EL (cell line): Measurements from ENCODE around the gene NCOA5.
A peak's percentile ranks its signal among the peaks of the same experiment; 100 is the strongest.

Experiments
- DNase-seq: peaks from one replicate; pipeline ENCODE4 v3.0.0-alpha.2; 2016

NCOA5 gene

DNA sequence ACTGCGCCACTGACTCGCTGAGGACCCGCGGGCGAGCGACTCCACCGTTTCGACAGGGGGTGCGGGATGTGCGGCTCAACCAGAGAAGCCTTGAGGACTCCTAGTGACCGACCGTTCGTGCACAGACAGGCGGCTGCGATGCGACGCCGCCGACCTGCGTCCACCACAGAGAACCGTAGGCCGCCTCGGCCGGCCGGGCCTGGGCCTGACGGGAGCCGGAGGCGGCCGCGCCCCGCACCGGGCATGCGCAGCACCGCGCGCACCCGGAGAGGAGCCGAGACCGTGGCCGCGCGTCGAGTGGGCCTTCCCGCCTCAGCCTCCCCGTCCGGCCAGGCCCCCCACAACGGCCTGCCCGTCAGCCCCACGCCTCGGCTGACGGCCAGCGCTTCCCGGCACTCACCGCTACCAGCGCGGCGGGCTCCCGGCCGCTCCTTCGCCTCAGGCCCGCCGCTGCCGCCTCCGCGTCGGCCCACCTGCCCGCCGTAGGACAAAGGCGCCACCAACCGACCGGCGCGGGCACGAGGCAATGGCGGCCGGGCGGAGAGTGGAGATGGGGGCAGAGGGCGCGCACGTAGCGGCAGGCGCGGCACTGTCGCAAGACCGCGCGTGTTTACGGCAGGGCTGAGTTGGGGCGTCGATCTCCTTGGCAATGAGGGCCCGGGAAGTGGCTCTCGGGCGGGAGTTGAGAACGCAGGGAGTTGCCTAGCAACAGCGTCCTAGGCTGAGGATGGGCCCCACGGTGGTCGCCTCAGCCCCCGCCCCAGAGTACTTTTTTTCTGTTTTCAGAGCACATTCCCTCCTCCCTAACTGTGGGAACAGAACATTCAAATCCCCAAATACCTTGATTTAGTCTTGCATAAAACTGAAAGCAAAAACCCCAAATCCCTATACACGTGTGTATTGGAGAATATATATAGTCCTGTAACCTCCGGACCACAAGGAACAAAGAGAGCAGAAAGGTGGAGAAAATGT, at the start of gene NCOA5:
NCOA5 (minus strand) TSS at position 546 of the 972 bp plus-strand sequence. CDS start 10,538 bp downstream, outside the sequence.
- DNase-seq, result peak; percentile 96

DNA sequence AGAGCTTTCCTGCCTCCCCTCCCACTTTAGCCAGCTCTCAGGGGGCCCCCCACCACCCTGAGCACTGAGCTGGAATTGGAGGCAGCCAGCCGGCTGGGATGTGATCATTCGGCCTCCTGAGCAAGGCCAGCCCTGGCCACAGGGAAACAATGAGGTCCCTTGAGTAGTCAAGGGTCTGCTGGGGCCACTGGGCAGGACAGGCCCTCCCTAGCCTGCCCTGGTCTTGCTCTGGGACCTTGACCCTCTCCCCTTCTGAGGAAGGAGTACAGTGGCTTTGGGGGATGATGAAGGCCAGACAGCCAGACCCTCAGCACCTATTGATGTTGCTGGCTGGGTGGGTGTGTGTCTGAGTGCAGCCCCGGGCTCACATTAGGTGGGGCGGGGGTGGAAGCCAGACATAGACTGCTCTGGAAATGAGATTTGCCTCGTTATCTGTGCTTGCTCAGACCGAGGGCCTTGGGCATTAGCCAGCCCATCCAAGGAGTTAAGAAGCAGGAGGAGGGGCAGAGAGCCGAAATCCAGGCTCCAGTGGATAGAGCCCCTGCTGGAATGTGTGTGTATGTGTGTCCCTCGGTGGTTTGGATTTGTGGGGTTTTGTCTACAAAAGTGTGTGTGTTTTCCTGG, 49.6 kb upstream of the NCOA5 start:
- DNase-seq, result no peak

DNA sequence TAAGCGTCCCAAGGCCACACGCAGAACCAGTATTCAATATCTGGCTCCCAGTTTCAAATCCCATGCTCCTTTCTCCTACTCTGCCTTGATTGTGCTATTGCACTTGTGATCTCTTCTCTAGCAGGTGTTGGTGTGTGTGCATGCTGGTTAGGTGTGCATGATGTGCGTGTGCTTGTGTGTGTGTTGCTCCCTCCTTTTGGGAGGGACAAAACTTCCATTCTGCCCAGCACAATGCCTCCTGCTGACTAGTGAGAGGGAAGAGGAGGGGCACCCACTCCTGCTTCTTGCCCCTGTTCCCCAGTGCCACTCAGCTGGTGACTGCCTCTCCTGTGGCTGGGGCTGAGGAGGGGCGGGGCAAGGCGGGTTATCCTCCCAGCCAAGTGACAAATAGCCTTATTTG, 48.1 kb upstream of the NCOA5 start:
- no peak for DNase-seq

DNA sequence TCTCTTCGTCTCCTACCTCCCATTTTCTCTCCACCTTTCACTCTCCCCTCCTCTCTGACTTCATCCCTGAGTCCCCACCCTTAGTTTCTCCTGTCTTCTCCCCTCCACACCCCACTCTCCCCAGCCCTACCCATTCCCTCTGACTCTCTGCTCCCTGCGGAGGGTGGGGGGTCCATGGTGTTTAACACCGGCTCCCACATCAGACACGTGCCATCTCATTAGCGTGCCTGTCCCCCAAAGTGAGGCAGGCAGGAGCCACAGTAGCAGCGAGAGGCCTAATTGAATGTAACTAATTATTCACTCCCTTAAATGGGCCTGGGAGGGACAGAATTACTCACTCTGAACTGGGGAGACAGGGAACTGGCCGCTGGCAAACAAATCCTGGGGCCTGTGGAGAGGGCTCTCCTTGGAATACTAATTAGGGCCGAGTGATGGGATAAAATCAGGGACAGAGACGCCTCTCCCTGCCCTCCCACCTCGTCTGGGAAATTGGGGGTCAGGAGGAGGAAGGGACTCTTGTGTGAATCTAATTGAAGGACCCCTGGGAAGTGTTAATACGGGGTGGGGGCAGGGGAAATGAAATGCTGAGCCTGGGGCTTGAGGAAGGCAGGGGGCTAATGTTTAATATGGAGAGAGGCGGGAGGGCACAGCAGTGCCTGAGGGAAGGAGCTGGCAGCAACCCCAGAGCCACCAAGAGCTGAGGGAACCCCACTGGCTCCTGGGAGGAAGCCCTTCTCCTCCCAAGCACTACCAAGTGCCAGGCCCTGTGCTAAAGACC, 46.3 kb upstream of the NCOA5 start:
- no peak for DNase-seq

DNA sequence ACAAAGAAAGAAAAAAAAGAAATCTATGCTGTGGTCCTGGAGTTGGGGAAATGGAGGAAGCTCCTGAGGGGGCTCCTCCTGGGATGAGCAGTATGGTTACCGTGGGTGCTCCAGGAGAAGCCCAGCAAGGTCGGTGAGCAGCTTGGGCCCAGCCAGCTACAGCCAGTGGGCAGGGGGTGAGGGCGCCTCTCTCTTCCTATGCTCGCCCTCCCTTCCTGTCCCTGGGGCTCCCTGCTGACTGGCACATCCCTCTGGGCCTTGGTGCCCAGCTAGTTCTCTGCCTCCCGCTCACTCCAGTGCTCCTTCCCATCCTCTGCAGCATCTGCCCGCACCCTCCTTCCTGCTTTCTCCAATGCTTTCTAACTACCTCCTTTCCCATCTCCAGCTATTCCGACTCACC, 45.0 kb upstream of the NCOA5 start:
- no peak for DNase-seq

DNA sequence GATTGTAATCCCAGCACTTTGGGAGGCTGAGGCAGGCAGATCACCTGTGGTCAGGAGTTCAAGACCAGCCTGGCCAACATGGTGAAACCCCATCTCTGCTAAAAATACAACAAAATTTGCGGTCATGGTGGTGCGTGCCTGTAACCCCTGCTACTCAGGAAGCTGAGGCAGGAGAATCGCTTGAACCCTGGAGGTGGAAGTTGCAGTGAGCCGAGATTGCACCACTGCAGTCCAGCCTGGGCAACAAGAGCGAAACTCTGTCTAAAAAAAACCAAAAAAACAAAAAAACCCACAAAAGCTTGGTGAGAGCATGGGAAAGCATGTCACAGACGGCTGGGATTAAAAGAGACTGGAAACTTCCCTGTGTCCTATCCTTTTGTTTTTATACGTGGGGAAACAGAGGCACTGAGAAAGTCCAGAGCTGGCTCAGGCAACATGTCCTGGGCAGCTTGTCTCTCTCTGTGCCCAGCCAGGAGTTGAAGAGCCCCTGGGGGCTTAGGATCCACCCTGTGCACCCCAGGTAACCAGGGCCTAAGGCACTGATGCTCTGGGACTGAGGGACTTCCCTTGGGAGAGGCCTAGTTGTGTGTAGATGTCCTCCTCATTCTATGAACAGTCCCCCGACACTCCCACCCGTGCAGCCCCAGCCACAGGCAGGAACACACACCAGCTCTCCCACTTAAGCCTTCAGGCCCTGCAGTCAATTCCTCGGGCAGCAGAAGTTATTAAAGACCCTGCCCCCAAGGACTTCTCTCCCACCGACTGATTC, 44.3 kb upstream of the NCOA5 start:
- DNase-seq, result no peak

DNA sequence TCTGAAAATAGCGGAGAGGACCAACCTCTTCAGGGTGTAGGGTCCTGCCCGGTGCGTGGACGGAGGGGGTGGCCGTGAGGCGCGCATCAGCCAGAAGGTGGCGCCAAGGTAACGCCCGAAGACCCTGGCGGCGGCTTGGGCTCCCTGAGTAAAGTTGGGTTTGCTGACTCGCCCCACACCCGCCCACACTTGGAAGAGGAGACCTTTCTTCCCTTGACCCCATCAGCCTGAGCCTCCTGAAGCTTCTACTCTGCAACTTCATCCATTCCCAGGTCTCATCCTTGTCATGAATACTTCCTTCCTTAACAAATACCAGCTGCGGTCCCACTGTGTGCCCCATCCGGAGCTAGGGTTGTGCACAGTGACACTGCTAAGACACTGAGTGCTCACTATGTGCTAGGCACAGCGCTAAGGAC, 43.0 kb upstream of the NCOA5 start:
- peak; percentile 58 for DNase-seq

DNA sequence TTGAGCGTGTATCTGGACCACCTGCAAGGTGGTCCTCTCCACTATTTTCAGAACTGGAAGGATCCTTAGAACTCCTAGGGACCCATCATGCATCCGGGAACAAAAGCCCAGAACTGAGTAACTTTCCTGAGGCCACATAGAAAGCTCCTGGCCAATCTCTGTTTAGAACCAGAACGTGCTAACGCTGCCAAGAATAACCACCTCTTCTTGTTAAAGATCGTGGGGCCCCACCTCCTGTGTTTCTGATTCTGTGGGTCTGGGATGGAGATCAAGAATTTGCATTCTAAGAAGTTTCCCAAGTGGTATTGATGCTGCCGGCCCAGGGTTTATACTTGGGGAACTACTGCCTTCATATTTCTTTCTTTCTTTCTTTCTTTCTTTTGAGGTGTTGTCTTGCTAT, 41.6 kb upstream of the NCOA5 start:
- no peak for DNase-seq

DNA sequence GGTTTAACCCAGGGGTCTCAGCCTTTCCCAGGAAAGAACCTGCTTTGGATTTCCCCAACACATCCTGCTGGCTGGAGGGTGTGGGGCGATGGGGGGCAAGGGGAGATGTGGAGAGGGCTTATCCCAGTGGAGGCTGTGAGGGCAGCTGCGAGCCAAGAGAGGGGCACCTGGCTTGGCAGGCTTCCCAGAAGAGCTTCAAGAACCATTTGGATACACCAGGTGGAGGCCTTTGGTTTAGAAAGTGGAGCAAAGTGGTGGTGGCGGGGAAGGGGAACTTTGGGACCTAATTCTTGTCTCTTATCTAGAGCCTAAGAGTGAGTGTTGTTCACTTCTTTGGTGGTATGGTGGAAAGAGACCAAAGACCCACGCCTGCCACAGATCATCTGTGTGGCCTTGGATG, 40.8 kb upstream of the NCOA5 start:
- no peak for DNase-seq

DNA sequence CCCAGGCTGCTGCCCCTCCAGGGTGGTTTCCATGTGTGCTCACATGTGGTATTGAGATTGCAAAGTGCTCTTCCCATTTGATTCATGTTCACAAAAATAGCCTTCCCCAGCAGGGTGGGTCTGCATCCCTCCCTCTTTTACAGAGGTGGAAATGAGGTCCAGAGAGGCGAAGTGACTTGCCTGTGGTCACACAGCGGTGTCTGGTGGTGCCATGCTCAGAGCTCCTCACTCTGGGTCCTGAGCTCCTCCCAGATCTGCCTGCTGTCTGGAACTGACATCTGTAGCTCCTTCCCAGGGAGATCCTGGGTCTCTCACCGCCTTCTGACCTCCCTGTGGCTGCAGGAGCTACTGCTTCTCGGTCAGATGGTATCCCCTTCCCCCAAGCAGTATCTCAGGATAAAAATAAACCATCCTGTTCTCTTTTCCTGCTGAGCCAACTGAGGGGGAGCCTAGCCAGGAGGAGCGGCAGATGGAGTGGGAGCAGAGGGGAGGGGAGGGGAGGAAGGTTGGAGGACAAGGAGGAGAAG, 40.3 kb upstream of the NCOA5 start:
- no peak for DNase-seq

DNA sequence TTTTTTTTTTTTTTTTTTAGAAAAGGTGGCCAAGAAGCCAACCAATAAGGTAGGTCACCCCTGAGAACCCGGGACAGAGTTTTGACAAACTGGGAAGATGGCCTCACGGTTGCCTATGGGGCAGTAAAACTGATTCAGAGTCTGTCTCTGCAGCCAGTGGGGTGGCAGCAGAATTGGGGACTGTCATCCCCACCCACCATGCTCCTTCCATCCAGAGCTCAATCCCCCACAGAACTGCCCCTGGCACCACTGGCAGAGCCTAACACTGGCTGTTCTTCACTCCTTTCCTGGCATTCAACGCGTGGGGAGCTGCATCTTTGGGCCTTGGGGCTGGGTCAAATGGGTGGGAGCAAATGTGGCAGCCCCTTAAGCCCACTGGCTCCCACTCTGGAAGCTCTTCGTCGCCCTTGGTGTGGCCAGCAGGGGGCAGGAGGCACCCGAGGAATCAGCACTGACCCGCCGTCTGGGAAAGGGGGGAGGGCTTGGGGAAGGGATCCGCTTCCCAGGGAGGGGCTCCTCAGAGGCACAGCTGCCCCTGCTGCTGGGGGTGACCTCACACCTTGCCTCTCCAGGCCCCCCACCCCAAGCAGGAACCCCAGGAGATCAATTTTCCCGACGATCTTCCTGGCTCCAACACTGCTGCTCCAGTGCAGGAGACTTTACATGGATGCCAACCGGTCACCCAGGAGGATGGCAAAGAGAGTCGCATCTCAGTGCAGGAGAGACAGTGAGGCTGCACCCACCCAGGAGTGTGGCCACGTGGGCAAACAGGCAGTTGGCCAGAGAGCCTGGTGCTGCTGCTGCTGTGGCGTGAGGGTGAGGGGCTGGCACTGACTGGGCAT, 38.8 kb upstream of the NCOA5 start:
- no peak for DNase-seq

DNA sequence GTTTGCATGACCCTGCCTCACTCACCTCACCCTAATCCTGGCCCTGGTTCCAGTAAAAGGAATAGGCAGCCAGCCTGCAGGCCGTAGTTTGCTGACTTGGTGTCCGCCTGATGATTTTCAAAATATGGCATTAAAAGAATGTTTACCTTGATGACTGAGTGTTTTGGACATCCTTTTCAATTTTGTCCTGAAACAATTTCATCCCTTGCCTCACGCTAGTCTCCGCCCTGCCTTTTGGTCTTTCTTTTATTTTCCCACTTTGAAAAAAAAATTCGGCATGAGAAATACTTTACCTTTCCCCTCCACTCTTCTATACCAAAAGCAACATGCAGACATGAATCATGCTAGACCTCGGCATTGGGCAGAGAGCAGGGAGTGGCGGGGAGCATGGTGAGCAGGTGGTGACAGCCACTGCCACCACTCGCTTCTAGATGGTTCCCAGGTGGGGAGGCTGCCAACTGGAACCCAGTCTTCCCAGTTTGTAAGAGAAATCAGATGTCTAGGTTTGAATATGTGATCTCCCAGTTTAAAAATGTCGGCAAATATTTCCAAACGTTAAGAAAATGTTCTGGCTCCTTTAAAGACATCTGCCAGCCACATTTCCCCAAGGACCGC, 37.7 kb upstream of the NCOA5 start:
- no peak for DNase-seq

DNA sequence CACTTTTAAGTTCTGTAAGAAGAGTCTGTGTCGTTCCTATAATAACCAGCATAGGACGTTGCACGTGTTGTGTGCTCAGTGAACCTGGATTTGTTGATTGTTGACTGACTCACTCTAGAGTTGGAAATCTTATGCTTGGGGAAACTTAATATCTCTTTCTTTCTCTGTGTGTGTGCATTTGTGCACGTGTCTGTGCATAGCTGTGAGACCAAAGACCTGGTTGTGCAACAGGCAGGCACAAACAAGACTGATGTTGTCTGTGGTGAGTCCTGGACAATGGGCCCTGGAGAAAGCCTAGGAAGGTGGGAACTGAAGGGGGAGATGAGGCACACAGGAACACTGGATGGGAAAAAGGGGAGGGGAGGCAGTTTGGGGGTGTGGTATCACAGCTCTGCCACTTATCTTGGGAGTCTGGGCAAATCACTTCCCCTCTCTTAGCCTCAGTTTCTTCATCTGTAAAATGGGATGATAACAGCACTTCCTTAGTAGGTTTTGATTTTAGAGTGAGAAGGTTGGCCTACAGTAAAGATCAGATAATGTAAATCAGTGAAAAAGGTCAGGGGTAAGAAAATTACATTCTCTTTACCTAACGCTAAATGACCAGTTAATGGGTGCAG, 36.8 kb upstream of the NCOA5 start:
- no peak for DNase-seq

DNA sequence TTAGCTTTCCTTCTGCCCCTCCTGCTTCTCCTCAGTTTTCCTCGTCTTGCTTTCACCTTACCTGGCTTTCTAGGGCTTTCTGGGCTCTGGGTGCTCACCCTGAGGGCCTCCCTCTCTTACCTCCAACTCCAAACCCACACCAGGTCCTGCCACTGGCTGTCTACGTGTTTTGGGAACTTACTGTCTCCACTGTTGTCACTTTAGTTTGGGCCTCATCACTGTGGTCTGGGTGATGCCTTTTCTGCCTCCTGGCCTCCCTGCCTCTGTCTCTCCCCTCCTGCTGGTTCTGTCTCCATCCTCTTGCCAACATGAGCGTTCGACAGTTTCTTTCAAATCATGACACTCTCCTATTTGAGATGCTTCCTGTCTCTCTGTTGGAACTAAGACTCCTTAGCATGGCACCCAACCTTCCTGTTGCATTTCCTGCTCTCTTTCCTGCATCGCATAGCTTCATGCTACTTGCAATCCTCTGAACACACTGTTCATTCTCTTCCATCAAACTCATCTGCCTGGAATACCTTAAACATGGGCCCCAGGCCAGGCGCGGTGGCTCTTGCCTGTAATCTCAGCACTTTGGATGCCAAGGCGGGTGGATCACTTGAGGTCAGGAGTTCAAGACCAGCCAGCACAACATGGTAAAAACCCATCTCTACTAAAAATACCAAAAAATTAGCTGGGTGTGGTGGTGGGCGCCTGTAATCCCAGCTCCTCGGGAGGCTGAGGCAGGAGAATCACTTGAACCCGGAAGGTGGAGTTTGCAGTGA, 33.9 kb upstream of the NCOA5 start:
- DNase-seq, result no peak

DNA sequence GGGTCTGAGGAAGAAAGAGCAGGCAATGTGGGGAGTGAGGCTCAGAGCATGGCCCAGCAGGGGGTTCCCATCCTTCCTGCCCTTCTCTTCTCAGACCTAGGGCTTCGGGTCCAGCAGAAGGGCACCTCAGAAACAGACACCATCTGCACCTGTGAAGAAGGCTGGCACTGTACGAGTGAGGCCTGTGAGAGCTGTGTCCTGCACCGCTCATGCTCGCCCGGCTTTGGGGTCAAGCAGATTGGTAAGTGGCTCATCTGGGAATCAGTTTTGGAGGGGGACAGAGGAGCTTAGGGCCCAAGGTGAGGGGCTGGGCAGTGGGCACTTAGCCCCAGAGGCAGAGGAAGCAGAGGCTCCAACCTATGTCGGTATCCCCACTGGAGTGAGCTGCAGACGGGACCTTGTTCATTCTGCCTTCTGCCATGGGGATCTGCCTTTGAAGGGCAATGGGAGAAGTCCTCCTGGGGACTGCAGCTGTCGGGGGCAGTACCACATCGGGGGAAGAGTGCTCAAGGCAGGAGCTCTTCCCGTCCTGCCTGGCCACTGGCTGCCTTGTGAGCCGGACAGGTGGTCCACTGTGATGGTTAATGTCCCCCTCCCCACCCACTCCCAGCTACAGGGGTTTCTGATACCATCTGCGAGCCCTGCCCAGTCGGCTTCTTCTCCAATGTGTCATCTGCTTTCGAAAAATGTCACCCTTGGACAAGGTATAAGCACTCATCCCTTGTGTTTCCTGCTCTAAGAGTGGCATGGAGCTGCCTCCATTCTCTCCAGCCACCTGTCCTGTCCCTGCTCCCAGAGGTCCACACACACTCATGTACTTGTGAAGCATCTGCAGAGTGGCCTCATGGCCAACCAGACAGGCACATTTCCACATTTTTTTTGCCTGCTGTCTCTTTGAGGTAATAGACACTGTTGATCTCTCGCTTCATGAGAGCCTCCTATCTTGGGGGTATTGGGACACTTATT, 33.0 kb upstream of the NCOA5 start:
- no peak for DNase-seq

DNA sequence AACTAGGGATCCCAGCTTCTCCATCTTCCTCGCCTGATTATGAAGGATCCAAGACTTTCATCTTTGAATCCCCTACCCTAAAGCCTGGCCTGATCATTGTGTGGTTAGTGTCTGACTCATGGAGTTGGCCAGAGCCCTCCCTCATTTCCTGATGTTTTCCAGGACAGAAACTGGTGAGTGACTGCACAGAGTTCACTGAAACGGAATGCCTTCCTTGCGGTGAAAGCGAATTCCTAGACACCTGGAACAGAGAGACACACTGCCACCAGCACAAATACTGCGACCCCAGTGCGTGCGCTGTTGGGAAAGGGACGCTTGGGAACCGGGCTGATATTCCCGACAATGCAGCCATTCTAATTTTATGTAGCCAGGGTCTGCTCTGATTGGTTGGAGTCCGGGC, 32.3 kb upstream of the NCOA5 start:
- peak; percentile 61 for DNase-seq

DNA sequence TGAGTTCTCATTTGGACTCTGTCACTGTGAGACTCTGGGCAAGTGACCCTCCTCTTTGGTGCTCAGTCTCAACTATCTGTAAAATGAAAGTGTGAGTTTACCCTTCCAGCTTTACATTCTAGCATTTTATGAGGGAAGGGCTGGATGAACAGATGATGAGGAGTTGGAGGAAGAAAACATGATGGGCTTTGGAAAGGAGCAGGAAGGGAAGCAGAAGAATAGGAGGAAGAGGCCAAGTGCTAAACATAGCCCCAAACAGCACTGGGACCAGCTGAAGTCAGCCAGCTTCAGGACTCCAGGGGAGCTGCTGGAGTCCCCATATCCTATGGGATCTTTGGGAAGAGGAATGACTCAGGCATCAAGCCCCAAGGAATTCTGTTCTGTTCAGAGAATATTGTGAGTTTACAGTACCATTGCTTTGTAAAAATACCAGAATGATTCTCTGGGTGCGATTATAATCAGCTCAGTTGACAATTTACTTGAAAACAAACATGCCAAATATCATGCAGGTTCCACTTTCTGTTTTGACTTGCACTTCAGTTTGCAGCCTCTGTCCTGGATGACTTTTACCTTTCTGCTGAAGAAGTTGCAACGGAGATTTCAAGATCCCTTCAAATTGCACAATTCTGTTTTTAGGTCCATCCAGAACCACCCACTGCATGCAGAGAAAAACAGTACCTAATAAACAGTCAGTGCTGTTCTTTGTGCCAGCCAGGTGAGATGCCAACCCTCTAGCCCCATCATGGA, 31.6 kb upstream of the NCOA5 start:
- no peak for DNase-seq

DNA sequence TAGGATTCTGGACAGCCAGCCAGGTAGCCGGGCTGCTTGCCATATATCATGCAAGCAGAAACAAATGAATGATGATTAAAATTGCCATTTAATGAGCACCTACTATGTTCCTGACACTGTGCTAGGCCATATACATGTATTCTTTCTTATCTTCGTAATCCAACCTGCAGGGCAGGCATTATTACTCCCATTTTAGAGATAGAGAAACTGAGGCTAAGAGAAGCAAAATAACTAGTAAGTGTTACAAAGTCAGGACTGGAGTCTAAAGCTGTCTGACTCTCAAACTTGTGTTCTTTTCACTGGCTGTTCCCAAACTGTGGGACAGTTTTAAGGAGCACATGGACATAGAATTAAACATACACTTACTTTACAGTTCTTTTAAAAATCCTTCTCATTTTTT, 30.4 kb upstream of the NCOA5 start:
- DNase-seq, result no peak
